Activated CD8-positive, alpha-beta memory T cell treated with anti-CD3 and anti-CD28 coated beads, Interleukin-2, amount 50 U/mL, for 48 hours (primary cell): Measurements from ENCODE around the gene IL19.
"Not testable (repeated sequence)": the region's sequence is repeated elsewhere in the genome, so short reads cannot be mapped to it uniquely, and the experiment has no call there.

Source experiments
- DNase-seq: peaks from one replicate; pipeline ENCODE4 v3.0.0-alpha.2; 2020

Gene IL19

GRCh38 chr1:206778031-206778430 is 7.5 kb downstream of the IL19 start:
- no peak for DNase-seq

- not testable (repeated sequence) for DNase-seq
These were observed 8.3 kb downstream of the IL19 start for GRCh38 chr1:206778911-206779310.

- no peak for DNase-seq
These were observed 9.1 kb downstream of the IL19 start for GRCh38 chr1:206779638-206780037.

GRCh38 chr1:206782448-206782847 is 11.9 kb downstream of the IL19 start:
- no peak for DNase-seq

- DNase-seq = no peak
These were observed 12.9 kb downstream of the IL19 start for GRCh38 chr1:206783506-206783905.

GRCh38 chr1:206784471-206784903 is 13.9 kb downstream of the IL19 start:
- DNase-seq = peak; percentile 90

GRCh38 chr1:206785182-206785765 is 14.7 kb downstream of the IL19 start:
- no peak for DNase-seq

- no peak for DNase-seq
These were observed 15.8 kb downstream of the IL19 start for GRCh38 chr1:206786212-206786886.

- DNase-seq = no peak
These were observed 17.3 kb downstream of the IL19 start for GRCh38 chr1:206787891-206788290.

- DNase-seq = no peak
These were observed 18.0 kb downstream of the IL19 start for GRCh38 chr1:206788487-206789050.

GRCh38 chr1:206790502-206791250 is 20.1 kb downstream of the IL19 start:
- DNase-seq = no peak

GRCh38 chr1:206792939-206793607 is 22.5 kb downstream of the IL19 start:
- no peak for DNase-seq

GRCh38 chr1:206793620-206794019 is 23.0 kb downstream of the IL19 start:
- DNase-seq = no peak

GRCh38 chr1:206794294-206794908 is 23.8 kb downstream of the IL19 start:
- no peak for DNase-seq

- DNase-seq = no peak
These were observed 25.5 kb downstream of the IL19 start for GRCh38 chr1:206796116-206796515.

GRCh38 chr1:206796981-206797402 is 26.4 kb downstream of the IL19 start:
- no peak for DNase-seq

- DNase-seq = no peak
These were observed 27.2 kb downstream of the IL19 start for GRCh38 chr1:206797534-206798383.

GRCh38 chr1:206798384-206798996 is 27.9 kb downstream of the IL19 start:
- DNase-seq = no peak

- no peak for DNase-seq
These were observed 28.7 kb downstream of the IL19 start for GRCh38 chr1:206799311-206799710.

- DNase-seq = no peak
These were observed 29.8 kb downstream of the IL19 start for GRCh38 chr1:206800411-206800810.

- no peak for DNase-seq
These were observed 30.3 kb downstream of the IL19 start for GRCh38 chr1:206800891-206801290.
